H1 (cell line): ENCODE measurements around the gene PANX2. TPM values are rescaled to one million over a fixed set of nuclear protein-coding genes. Genes with fewer than 3 reads are reported as not detected.

Source experiments
- CTCF ChIA-PET: fragments of 300-600 bp; sonication (Branson Sonifier 250); formaldehyde crosslinking; loops from one replicate; lab custom pipeline; 2021; ENCODE audit not compliant: partially characterized antibody; lab: Charles Lee
- POLR2A ChIA-PET: fragments of 300-600 bp; sonication (Branson Sonifier 250); formaldehyde crosslinking; loops from one replicate; lab custom pipeline; 2021; ENCODE audit warnings: inconsistent platforms; ENCODE audit not compliant: partially characterized antibody; lab: Charles Lee
- DNase-seq, 2 experiments: peaks; one replicate each; pipeline versions ENCODE4 v3.0.0 to v3.0.0-alpha.2; 2010 to 2022; ENCODE audit warnings: low spot score in 2 of 2, low read depth in 1 of 2, mixed read lengths in 1 of 2
- FAIRE-seq: peaks from 2 replicates; lab custom pipeline; 2011; peaks lifted over from hg19 to GRCh38; lab: Jason Lieb, UNC
- H2AFZ ChIP-seq: 2 replicates; pipeline ENCODE4 v1.8.1; 2012; ENCODE audit warnings: low read length, inconsistent platforms
- H2AK5ac ChIP-seq: 2 replicates; pipeline ENCODE4 v1.6.1; 2013; ENCODE audit warnings: low read depth, low read length
- H2BK120ac ChIP-seq: replicated peaks from 2 replicates; pipeline ENCODE3; 2013; ENCODE audit warnings: low read depth, low read length, inconsistent platforms
- H2BK12ac ChIP-seq: 2 replicates; pipeline ENCODE4 v1.6.1; 2013; ENCODE audit warnings: low read depth, low read length
- H2BK15ac ChIP-seq: 2 replicates; pipeline ENCODE4 v1.6.1; 2013; ENCODE audit warnings: low read length
- H2BK20ac ChIP-seq: 2 replicates; pipeline ENCODE4 v1.6.1; 2013; ENCODE audit warnings: low read length
- H2BK5ac ChIP-seq: 2 replicates; pipeline ENCODE4 v1.6.1; 2013; ENCODE audit warnings: low read depth, low read length
- H3K14ac ChIP-seq: 2 replicates; pipeline ENCODE4 v1.6.1; 2013; ENCODE audit warnings: inconsistent platforms; ENCODE audit not compliant: insufficient read length
- H3K18ac ChIP-seq: 2 replicates; pipeline ENCODE4 v1.6.1; 2013; ENCODE audit warnings: low read length; ENCODE audit errors: extremely low read depth
- H3K23ac ChIP-seq: 2 replicates; pipeline ENCODE4 v1.6.1; 2013; ENCODE audit warnings: inconsistent platforms; ENCODE audit not compliant: insufficient read length
- H3K23me2 ChIP-seq: 2 replicates; pipeline ENCODE4 v1.6.1; 2013; ENCODE audit warnings: low read depth, low read length
- H3K27ac ChIP-seq: 2 replicates; pipeline ENCODE4 v1.6.1; 2011; ENCODE audit warnings: low read depth, low read length, inconsistent platforms
- H3K27me3 ChIP-seq, 4 experiments: replicated peaks in 1 of 4; 1 replicate in 1 of 4; 2 replicates in 3 of 4; pipeline versions ENCODE4 v1.6.1 to v1.8.1; 2011 to 2013; ENCODE audit warnings: low read length in 3 of 4, mild to moderate bottlenecking in 3 of 4, inconsistent platforms in 2 of 4, mixed read lengths in 2 of 4, moderate library complexity in 1 of 4; ENCODE audit not compliant: control insufficient read depth in 3 of 4, insufficient read depth in 3 of 4; ENCODE audit errors: extremely low read depth in 1 of 4
- H3K36me3 ChIP-seq, 4 experiments: 2 replicates each; pipeline versions ENCODE4 v1.6.1 to v1.8.1; 2011 to 2013; ENCODE audit warnings: mild to moderate bottlenecking in 4 of 4, low read length in 3 of 4, moderate library complexity in 2 of 4, control low read depth in 1 of 4, inconsistent platforms in 1 of 4; ENCODE audit not compliant: insufficient read depth in 4 of 4, control insufficient read depth in 2 of 4
- H3K4ac ChIP-seq: replicated peaks from 2 replicates; pipeline ENCODE3; 2013; ENCODE audit warnings: low read length, low read depth, mixed read lengths, inconsistent platforms; ENCODE audit not compliant: insufficient read length
- H3K4me1 ChIP-seq, 4 experiments: replicated peaks in 1 of 4; 1 replicate in 1 of 4; 2 replicates in 3 of 4; pipeline versions ENCODE4 v1.6.1 to v1.8.1; 2011 to 2013; ENCODE audit warnings: low read length in 3 of 4, inconsistent platforms in 2 of 4, mixed read lengths in 1 of 4; ENCODE audit not compliant: insufficient read depth in 4 of 4, control insufficient read depth in 3 of 4
- H3K4me2 ChIP-seq, 2 experiments: 2 replicates each; pipeline versions ENCODE4 v1.6.1 to v1.8.1; 2011 to 2013; ENCODE audit warnings: low read depth in 2 of 2, low read length in 2 of 2, control low read depth in 1 of 2, inconsistent platforms in 1 of 2, mild to moderate bottlenecking in 1 of 2; ENCODE audit not compliant: insufficient read depth in 1 of 2
- H3K4me3 ChIP-seq, 4 experiments: fragments of 200-600, 300-600 bp in 1 of 4; sonication (generic), shearing (Covaris generic), sonication (Bioruptor Twin) in 1 of 4; 2 replicates each; pipeline versions ENCODE4 v1.5.1 to v1.8.1; 2011 to 2016; ENCODE audit warnings: low read length in 4 of 4, low read depth in 3 of 4, control low read depth in 2 of 4, inconsistent platforms in 2 of 4, mild to moderate bottlenecking in 2 of 4, mixed read lengths in 1 of 4, moderate library complexity in 1 of 4; ENCODE audit not compliant: insufficient read depth in 2 of 4; ENCODE audit errors: extremely low read depth in 1 of 4
- H3K56ac ChIP-seq: replicated peaks from 2 replicates; pipeline ENCODE3; 2013; ENCODE audit warnings: low read depth, mild to moderate bottlenecking, mixed read lengths, low read length, inconsistent platforms; ENCODE audit not compliant: insufficient read length
- H3K79me1 ChIP-seq: 2 replicates; pipeline ENCODE4 v1.6.1; 2013; ENCODE audit warnings: low read depth, low read length, control low read depth
- H3K79me2 ChIP-seq, 2 experiments: 2 replicates each; pipeline versions ENCODE4 v1.6.1 to v1.8.1; 2012 to 2013; ENCODE audit warnings: low read length in 2 of 2, mild to moderate bottlenecking in 2 of 2, inconsistent platforms in 1 of 2; ENCODE audit not compliant: insufficient read depth in 2 of 2, control insufficient read depth in 1 of 2
- H3K9ac ChIP-seq, 4 experiments: replicated peaks in 1 of 4; 1 replicate in 1 of 4; 2 replicates in 3 of 4; pipeline versions ENCODE4 v1.6.1 to v1.8.1; 2011 to 2013; ENCODE audit warnings: low read depth in 3 of 4, low read length in 3 of 4, control low read depth in 2 of 4, mild to moderate bottlenecking in 2 of 4, moderate library complexity in 2 of 4, inconsistent platforms in 1 of 4; ENCODE audit errors: extremely low read depth in 1 of 4
- H3K9me3 ChIP-seq, 2 experiments: 2 replicates each; pipeline versions ENCODE4 v1.6.1 to v1.8.1; 2012 to 2013; ENCODE audit warnings: mild to moderate bottlenecking in 2 of 2, moderate library complexity in 2 of 2, control low read depth in 1 of 2, inconsistent platforms in 1 of 2, low read depth in 1 of 2, low read length in 1 of 2, mixed read lengths in 1 of 2; ENCODE audit not compliant: insufficient read depth in 2 of 2
- H4K20me1 ChIP-seq, 2 experiments: replicated peaks in 1 of 2; 2 replicates each; pipeline versions ENCODE3 to v1.8.1; 2011 to 2013; ENCODE audit warnings: inconsistent platforms in 2 of 2, low read length in 2 of 2, mild to moderate bottlenecking in 1 of 2; ENCODE audit not compliant: insufficient read depth in 2 of 2, control insufficient read depth in 1 of 2
- H4K5ac ChIP-seq: 2 replicates; pipeline ENCODE4 v1.6.1; 2013; ENCODE audit warnings: low read length, low read depth, mixed read lengths, inconsistent platforms; ENCODE audit not compliant: insufficient read length
- H4K8ac ChIP-seq: 2 replicates; pipeline ENCODE4 v1.8.0; 2013; ENCODE audit warnings: mild to moderate bottlenecking, moderate library complexity, low read length, inconsistent platforms; ENCODE audit not compliant: insufficient read depth; ENCODE audit errors: extremely low read depth
- H4K91ac ChIP-seq: replicated peaks from 2 replicates; pipeline ENCODE3; 2013; ENCODE audit warnings: low read length, mixed read lengths, inconsistent platforms; ENCODE audit not compliant: insufficient read length
- ATF3 ChIP-seq: IDR thresholded peaks from 2 replicates; pipeline ENCODE4 v1.6.1; 2011; ENCODE audit warnings: low read depth, mild to moderate bottlenecking, low read length; ENCODE audit not compliant: insufficient read depth
- BRCA1 ChIP-seq: IDR thresholded peaks from 2 replicates; pipeline ENCODE4 v1.6.1; 2012; ENCODE audit warnings: low read depth, low read length, improper control_type of control experiment
- CBX5 ChIP-seq: fragments of 300-800, 300-1000 bp; sonication (generic); IDR thresholded peaks from 2 replicates; pipeline ENCODE4 v1.7.1; 2016; ENCODE audit warnings: antibody characterized with exemption, low read length, low read depth
- CHD1 ChIP-seq: IDR thresholded peaks from 2 replicates; pipeline ENCODE4 v1.6.1; 2012; ENCODE audit warnings: low read depth, low read length, improper control_type of control experiment
- CREB1 ChIP-seq: IDR thresholded peaks from 2 replicates; pipeline ENCODE4 v1.6.1; 2012; ENCODE audit warnings: inconsistent platforms
- E2F6 ChIP-seq: IDR thresholded peaks from 2 replicates; pipeline ENCODE4 v1.6.1; 2012; ENCODE audit warnings: inconsistent platforms
- FOSL1 ChIP-seq: IDR thresholded peaks from 2 replicates; pipeline ENCODE4 v1.6.1; 2011; ENCODE audit warnings: mild to moderate bottlenecking, low read depth, low read length, moderate library complexity; ENCODE audit not compliant: insufficient read depth
- GABPA ChIP-seq: IDR thresholded peaks from 2 replicates; pipeline ENCODE4 v1.6.1; 2011; ENCODE audit warnings: mild to moderate bottlenecking, low read length, moderate library complexity, borderline replicate concordance; ENCODE audit not compliant: insufficient read depth
- JUN ChIP-seq: IDR thresholded peaks from 2 replicates; pipeline ENCODE4 v1.6.1; 2011; ENCODE audit warnings: low read depth, mild to moderate bottlenecking, improper control_type of control experiment, low read length
- KDM5A ChIP-seq: fragments of 200-600 bp; IDR thresholded peaks from 2 replicates; pipeline ENCODE4 v1.7.1; 2012; ENCODE audit warnings: mild to moderate bottlenecking, low read length, inconsistent platforms, mixed read lengths
- RFX5 ChIP-seq: IDR thresholded peaks from 2 replicates; pipeline ENCODE4 v1.6.1; 2011; ENCODE audit warnings: low read depth, low read length, improper control_type of control experiment, borderline replicate concordance
- TAF1 ChIP-seq: IDR thresholded peaks from 2 replicates; pipeline ENCODE4 v1.6.1; 2011; ENCODE audit warnings: mild to moderate bottlenecking, low read depth, low read length
- TAF7 ChIP-seq: optimal IDR thresholded peaks from 2 replicates; pipeline ENCODE3; 2011; ENCODE audit warnings: low read depth, mild to moderate bottlenecking, inconsistent platforms, low read length, moderate library complexity, borderline replicate concordance
- WGBS, 2 experiments: shearing (Covaris generic) in 1 of 2; methylation state at CpG; one replicate each; pipeline versions ENCODE4 v1.1.6 to v1.1.7; 2013 to 2015; ENCODE audit warnings: low lambda C conversion rate in 2 of 2, mixed read lengths in 2 of 2, inconsistent platforms in 1 of 2, low coverage in 1 of 2, missing lambda C conversion rate in 1 of 2; ENCODE audit not compliant: insufficient replicate concordance in 2 of 2, insufficient coverage in 1 of 2, insufficient read length in 1 of 2; ENCODE audit errors: extremely low coverage in 1 of 2, missing lambda C conversion rate in 1 of 2; 5-methylcytosine and 5-hydroxymethylcytosine counted together
- polyA plus RNA-seq, 7 experiments: library from polyadenylated mRNA; depleted of rRNA in 3 of 7; stranded (reverse) in 5 of 7; unstranded in 2 of 7; fragments of >200 nt in 5 of 7; fragments of 200-250 nt in 2 of 7; gene quantifications; 1 replicate in 5 of 7; 2 replicates in 1 of 7; 4 replicates in 1 of 7; pipeline versions ENCODE4 v1.2.1 to v1.2.3, GENCODE V29; 2011 to 2013; ENCODE audit warnings: missing spikeins in 2 of 7, mixed read lengths in 2 of 7
- total RNA-seq: library from RNA; stranded (reverse); fragmentation: NEBNext Ultra II Directional; extraction: Animal tissue kit (Norgen Biotek cat#: 25700); gene quantifications from 2 replicates; pipeline ENCODE4 v1.2.1, GENCODE V29; 2021

Gene PANX2
- total and polyA plus RNA-seq, 2 of the 8 experiments (the other 6 are each of a cell fraction or from before 2014, with no cell fraction given), result 3.5 to 5.0 TPM

GRCh38 chr22:50211147-50211546 lies 40.6 kb downstream of the PANX2 start:
- Histone ChIP-seq H3K4me2 (no peak overlapping the region), H3K27me3 (no peaks in the 10 kb centered on the region), H3K4me1 (peaks cover 0 to 3% (median 1%) of the 10 kb centered on the region in 4 experiments; a peak in 2 of 7 replicates), H4K8ac (peak overlapping the region; percentile 86; the same call in 1 of the 2 replicates), H3K79me1 (peaks cover 3% of the 10 kb centered on the region; the same call in 1 of the 2 replicates), H3K4ac (no peak overlapping the region), H2BK15ac (no peak overlapping the region), H2BK20ac (no peak overlapping the region), H3K27ac (no peak overlapping the region), H3K23ac (no peak overlapping the region), H3K23me2 (no peaks in the 10 kb centered on the region), H2BK5ac (no peak overlapping the region), H2AK5ac (no peak overlapping the region), H3K56ac (no peak overlapping the region), H3K18ac (no peak overlapping the region), H4K5ac (no peak overlapping the region), H3K4me3 (no peak overlapping the region), H2BK120ac (no peak overlapping the region), H3K36me3 (peaks cover 4 to 36% (median 23%) of the 10 kb centered on the region in 4 experiments; a peak in 7 of 8 replicates), H3K9me3 (no peaks in the 10 kb centered on the region), H2BK12ac (no peak overlapping the region), H3K79me2 (peaks cover 0 to 11% of the 10 kb centered on the region in 2 experiments; a peak in 1 of 4 replicates), H2AFZ (no peak overlapping the region), H4K91ac (no peak overlapping the region), H3K9ac (no peak overlapping the region), H4K20me1 (peaks cover 5 to 22% of the 10 kb centered on the region in 2 experiments), H3K14ac (no peak overlapping the region)
- CTCF ChIA-PET, result interaction anchor here (0.7 to 3.4 kb wide), 13 partner anchors 21 to 443 kb away, joined by 3 to 20 read pairs (median 4); no protein-coding TSS in a partner anchor
- FAIRE-seq, result no peak
- 92% methylated on average over 14 of the region's 14 CpGs; no CpG with 5 or more reads in 1 of the 2 experiments for WGBS, 2 experiments
- POLR2A ChIA-PET, result interaction anchor here (1.2 to 1.5 kb wide), 2 partner anchors 9 to 10 kb away, joined by 4 read pairs; no protein-coding TSS in a partner anchor
- DNase-seq, result no peak
- TF ChIP-seq RFX5 (no peak), KDM5A (no peak), CREB1 (no peak), JUN (no peak), E2F6 (no peak), GABPA (no peak), BRCA1 (no peak), CBX5 (no peak), ATF3 (no peak), TAF1 (no peak), TAF7 (no peak), FOSL1 (no peak), CHD1 (no peak)
